GM21576 (cell line): ENCODE results near the gene DOCK11.

ENCODE experiments used
- ATAC-seq: cut with Tn5 transposase; IDR thresholded peaks from one replicate; pipeline ENCODE4 v1.9.1; 2021; ENCODE audit warnings: mild to moderate bottlenecking, moderate library complexity; ENCODE audit not compliant: unreplicated experiment

DOCK11 gene

DNA sequence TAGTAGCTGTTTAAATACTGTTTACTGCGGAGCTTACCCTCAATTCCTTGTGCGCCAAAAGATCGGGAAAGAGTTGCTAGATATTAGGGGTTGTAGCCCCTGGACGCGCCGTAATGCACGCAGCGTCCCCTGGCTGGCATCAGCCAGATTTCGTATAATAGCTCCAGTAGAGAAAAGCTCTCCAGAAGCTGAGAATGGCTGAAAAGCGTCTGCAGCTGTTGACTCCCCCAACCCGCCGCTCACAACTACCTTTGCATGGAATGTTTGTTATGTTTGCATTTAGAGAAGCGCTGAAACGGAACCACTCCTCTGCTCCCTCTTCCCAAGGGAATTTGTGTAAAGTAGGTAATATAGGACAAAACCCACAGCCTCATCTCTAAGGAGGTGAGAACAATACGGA, 3.7 kb downstream of the DOCK11 start:
- no peak for ATAC-seq

DNA sequence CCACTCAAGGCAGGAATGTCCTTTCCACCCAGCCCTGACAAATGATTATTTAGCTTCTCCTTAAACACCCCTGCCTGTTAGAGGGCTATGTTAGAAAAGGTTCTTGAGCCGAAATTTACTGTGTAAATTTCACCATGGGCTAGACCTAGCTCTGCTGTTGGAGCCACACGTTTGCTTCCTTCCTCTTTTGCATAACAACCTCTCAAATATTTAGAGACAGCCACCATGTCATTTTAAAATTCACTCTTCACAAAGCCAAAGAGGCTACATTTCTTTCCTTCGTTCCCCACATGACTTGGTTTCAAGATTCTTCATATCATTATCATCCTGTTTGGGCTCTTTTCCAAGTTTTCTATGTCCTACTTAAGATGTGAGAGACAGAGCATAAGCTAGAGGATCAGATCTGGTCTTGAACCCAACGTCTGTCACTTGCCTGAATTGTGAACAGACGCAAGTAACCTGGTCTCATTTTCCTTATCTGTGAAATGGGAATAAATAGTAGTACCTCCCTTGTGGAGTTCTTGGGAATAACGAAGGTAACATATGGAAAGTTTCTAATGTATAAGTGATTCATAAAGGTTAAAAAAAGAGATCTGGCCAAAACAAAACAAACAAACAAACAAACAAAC, 6.7 kb downstream of the DOCK11 start:
- ATAC-seq, result no peak

GRCh38 chrX:118503260-118504041, 7.8 kb downstream of the DOCK11 start:
- no peak for ATAC-seq

- ATAC-seq, result no peak
Measured at GRCh38 chrX:118504581-118504980, 9.0 kb downstream of the DOCK11 start.

- no peak for ATAC-seq
Measured at GRCh38 chrX:118506805-118507480, 11.3 kb downstream of the DOCK11 start.

GRCh38 chrX:118507766-118508165, 12.2 kb downstream of the DOCK11 start:
- ATAC-seq, result no peak

DNA sequence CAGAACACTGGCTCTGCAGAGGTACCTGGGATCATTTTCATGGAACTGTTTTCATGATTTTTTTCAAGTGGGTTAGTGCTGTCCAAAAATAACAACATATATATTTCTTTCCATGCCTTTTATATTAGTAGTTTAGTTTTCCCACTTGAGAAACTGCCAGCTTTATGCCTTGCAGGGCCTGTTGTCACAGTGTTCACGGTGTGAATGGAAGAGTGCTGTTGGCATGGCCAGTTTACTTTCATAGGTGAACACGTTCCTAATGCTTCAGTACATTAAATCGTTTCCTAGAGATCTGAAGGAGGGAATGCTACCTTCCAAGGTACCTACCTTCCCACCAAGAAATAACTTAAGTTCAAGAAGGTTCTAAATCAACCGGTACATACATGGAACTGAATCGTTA, 12.6 kb downstream of the DOCK11 start:
- no peak for ATAC-seq

GRCh38 chrX:118508635-118509034, 13.0 kb downstream of the DOCK11 start:
- ATAC-seq, result no peak

GRCh38 chrX:118510111-118510510, 14.5 kb downstream of the DOCK11 start:
- no peak for ATAC-seq

GRCh38 chrX:118513120-118513898, 17.7 kb downstream of the DOCK11 start:
- ATAC-seq, result no peak

GRCh38 chrX:118519411-118520215, 24.0 kb downstream of the DOCK11 start:
- ATAC-seq, result no peak

DNA sequence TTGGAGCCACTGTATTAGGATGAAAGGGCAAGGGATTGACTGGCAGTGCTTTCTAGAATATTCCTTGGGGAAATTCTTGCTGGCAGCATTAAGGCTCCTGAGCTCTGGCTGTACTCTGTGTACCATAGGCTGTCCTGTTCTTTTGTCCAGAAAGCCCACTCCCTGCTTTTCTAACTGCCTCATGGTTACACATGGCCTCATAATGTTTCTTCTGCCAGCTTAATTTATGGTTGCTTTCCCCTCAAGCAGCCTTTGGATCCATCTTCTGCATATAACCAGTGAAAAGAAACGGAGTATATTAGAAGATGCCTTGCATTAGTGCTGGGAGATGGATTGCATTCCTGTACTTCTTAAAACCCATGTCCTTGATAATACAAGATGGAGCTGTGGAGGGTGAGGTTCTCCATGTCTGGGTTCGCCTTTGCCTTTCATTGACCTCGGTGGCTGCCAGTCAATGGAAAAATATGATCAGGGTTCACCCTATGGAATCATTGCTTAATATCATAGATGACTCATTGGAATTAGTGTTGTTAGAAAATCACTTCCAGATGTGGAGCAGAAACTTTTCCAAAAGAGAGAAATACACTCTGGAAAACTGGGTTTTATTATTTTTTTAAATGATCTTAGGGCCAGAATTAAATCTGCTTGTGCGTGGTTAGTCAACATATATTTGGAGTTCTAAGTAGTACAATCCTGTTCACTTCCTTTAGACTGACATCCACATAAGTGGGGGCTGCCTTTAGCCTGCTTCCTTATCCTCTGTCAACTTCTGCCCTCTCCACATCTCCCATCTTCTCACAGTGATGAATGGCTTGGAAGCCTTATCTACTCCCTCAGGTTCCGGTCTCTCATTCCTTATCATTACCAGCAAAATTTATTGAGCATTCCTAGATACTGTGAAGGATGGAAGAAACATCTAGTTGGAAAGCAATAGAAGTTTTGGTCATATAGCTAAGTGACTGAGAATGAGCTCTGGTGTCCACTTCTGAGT, 24.9 kb downstream of the DOCK11 start:
- no peak for ATAC-seq

DNA sequence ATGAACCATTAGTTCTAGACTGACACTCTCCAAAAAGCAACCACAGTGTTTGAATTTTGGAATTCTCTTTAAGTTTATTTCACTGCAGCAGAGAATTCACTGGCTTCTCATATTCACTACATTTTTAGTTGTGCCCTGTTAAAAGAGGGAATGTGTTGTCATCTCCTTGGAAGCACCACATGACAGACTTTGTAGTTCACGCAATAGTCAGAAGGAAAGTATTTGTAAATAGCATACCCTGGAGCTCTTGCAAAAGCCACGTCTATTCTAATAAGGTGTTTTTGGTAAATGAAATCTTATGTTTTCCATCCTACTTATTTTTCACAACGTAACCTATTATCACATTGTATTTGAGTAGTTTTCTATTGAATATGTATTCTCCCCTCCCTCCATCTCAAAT, 25.8 kb downstream of the DOCK11 start:
- no peak for ATAC-seq

DNA sequence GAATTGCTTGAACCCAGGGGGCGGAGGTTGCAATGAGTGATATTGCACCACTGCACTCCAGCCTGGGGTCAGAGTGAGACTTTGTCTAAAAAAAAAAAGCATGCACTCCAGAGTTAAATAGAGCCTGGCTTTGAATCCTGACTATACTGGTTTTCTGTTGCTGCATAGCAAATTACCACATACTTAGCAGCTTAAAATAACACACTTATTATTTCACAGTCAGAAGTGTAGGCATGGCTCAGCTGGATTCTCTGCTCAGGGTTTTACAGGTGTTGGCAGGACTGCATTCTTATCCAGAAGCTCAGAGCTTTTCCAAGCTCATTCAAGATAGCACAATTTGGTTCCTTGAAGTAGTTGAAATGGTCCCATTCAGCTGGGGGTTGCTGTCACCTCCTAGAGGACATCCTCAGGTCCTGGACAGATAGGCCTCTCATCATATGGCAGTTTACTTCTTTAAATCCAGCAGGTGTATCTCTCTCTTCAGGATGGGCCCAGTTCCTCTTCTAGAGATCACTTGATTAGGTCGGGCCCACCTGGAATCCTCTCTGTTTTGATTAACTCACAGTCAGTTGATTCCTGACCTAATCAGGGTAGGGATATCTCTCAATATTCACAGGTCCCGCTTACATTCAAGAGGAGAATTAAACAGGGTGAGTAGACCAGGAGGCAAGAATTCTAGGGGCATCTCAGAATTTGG, 26.8 kb downstream of the DOCK11 start:
- ATAC-seq, result no peak

- ATAC-seq, result no peak
Measured at GRCh38 chrX:118523920-118524319, 28.3 kb downstream of the DOCK11 start.

- ATAC-seq, result no peak
Measured at GRCh38 chrX:118524344-118524743, 28.7 kb downstream of the DOCK11 start.

DNA sequence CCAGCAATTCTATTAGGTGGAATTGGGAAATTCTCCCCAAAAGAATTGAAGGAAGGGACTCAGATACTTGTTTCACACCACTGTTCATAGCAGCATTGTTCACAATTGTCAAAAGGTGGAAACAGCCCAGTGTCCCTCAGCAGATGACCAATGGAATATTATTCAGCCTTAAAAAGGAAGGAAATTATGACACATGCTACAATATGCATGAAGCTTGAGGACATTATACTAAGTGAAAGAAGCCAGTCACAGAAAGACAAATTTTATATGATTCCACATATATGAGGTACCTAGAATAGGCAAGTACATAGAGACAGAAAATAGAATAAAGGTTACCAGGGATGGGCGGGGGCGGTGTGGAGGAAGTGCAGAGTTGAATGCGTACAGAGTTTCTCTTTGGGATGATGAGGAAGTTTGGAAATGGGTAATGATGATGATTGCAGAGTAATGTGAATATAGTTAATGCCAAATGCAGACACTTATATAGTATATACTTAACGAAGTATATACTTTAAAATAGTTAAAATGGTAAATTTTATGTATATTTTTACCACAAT, 29.6 kb downstream of the DOCK11 start:
- ATAC-seq, result no peak

DNA sequence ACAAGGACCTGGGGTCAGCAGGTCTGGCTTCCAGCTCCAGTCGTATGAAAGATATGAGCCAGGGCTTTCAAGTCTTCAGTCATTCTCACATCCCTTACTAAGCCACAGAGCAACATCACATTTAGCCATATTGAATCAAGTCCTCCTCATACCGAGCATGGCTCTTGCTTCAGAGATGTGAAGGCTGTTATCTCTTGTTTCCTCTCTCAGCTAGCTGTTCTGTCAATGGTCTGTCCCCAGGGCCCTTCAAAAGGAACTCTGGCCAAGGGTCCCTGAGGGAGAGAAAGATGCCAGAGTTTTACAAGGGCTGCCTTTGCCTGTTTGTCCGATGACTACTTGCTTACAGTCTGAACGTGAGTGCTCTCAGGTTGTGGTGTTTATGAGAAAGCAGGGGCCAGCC, 30.5 kb downstream of the DOCK11 start:
- ATAC-seq, result no peak
